ENCODE results near the gene TLL1.

- no peak for TF ChIP-seq CTCF (IDR thresholded peaks at IDR 0.05)
- TF ChIP-seq POLR2A (IDR thresholded peaks at IDR 0.05; ENCODE audit: low read depth) = no peak
- no peak for TF ChIP-seq EP300 (IDR thresholded peaks at IDR 0.05)
- no peak for TF ChIP-seq POLR2AphosphoS5 (IDR thresholded peaks at IDR 0.05)
Observed at GRCh38 chr4:165844161-165844560, 28.9 kb upstream of the TLL1 start.

Data from esophagus muscularis mucosa (tissue), 4 donors.